Thyroid gland (tissue), 4 donors: ENCODE results near the gene BCAS3. TPM values are rescaled to one million over a fixed set of nuclear protein-coding genes. Genes with fewer than 3 reads are reported as not detected.

ENCODE experiments used
- DNase-seq, 2 donors: peaks; one replicate each; pipeline ENCODE4 v3.0.0-alpha.2; 2019
- H3K27ac ChIP-seq, 3 donors: fragments of 200-600 bp; sonication (generic); 1 replicate in 2 of 3; 2 replicates in 1 of 3; pipeline ENCODE4 v1.5.1; 2016 to 2019; ENCODE audit warnings: mild to moderate bottlenecking in 1 of 3, moderate library complexity in 1 of 3
- H3K27me3 ChIP-seq: fragments of 200-600 bp; sonication (generic); one replicate; pipeline ENCODE4 v1.5.1; 2019
- H3K36me3 ChIP-seq, 2 donors: fragments of 200-600 bp; sonication (generic); one replicate each; pipeline ENCODE4 v1.5.1; 2016 to 2019
- H3K4me1 ChIP-seq, 2 donors: fragments of 200-600 bp; sonication (generic); one replicate each; pipeline ENCODE4 v1.5.1; 2017 to 2019
- H3K4me3 ChIP-seq, 3 donors: fragments of 200-600 bp; sonication (generic); replicated peaks in 1 of 3; 1 replicate in 2 of 3; 2 replicates in 1 of 3; pipeline ENCODE4 v1.5.1; 2016; ENCODE audit warnings: mild to moderate bottlenecking in 1 of 3
- H3K9me3 ChIP-seq: fragments of 200-600 bp; sonication (generic); one replicate; pipeline ENCODE4 v1.5.1; 2017
- POLR2A ChIP-seq, 2 donors: fragments of 450-650 bp; IDR thresholded peaks; one replicate each; pipeline ENCODE4 v1.6.1; 2017; ENCODE audit warnings: antibody characterized with exemption in 2 of 2, mild to moderate bottlenecking in 2 of 2, moderate library complexity in 1 of 2
- WGBS, 2 donors: methylation state at CpG; one replicate each; pipeline ENCODE4 v1.1.5; 2017; 5-methylcytosine and 5-hydroxymethylcytosine counted together
- intact Hi-C: fragments of 100-400 bp; cut with DNase I; formaldehyde crosslinking; loops from one replicate; pipeline ENCODE4 v1.15.1; 2023
- total RNA-seq, 4 donors: library from RNA; depleted of rRNA; stranded (reverse); fragments of >200 nt; gene quantifications; one replicate each; pipeline ENCODE4 v1.2.3, GENCODE V29; 2016
- TF ChIP-seq, protein P1 (sequence below), 6 experiments: fragments of 200-600 bp in 3 of 6; fragments of 450-650 bp in 3 of 6; sonication (generic) in 3 of 6; IDR thresholded peaks; one replicate each; pipeline ENCODE4 v1.5.1; 2016 to 2019; ENCODE audit warnings: antibody characterized with exemption in 6 of 6, mild to moderate bottlenecking in 2 of 6, inconsistent platforms in 1 of 6, moderate library complexity in 1 of 6

The BCAS3 gene
- total RNA-seq, 4 donors from 2014 or later: 41.8 to 78.7 (median 51.6) TPM

GRCh38 chr17:60960398-60961065, 282.9 kb downstream of the BCAS3 start:
- no peak for DNase-seq
- Histone ChIP-seq H3K27me3 (no peaks in the 10 kb centered on the region), H3K4me1 (no peaks in the 10 kb centered on the region), H3K9me3 (no peaks in the 10 kb centered on the region), H3K36me3 (no peaks in the 10 kb centered on the region), H3K4me3 (no peak overlapping the region), H3K27ac (no peak overlapping the region)
- TF ChIP-seq, protein P1, sequence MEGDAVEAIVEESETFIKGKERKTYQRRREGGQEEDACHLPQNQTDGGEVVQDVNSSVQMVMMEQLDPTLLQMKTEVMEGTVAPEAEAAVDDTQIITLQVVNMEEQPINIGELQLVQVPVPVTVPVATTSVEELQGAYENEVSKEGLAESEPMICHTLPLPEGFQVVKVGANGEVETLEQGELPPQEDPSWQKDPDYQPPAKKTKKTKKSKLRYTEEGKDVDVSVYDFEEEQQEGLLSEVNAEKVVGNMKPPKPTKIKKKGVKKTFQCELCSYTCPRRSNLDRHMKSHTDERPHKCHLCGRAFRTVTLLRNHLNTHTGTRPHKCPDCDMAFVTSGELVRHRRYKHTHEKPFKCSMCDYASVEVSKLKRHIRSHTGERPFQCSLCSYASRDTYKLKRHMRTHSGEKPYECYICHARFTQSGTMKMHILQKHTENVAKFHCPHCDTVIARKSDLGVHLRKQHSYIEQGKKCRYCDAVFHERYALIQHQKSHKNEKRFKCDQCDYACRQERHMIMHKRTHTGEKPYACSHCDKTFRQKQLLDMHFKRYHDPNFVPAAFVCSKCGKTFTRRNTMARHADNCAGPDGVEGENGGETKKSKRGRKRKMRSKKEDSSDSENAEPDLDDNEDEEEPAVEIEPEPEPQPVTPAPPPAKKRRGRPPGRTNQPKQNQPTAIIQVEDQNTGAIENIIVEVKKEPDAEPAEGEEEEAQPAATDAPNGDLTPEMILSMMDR (IDR thresholded peaks at IDR 0.05): no peak
- WGBS, 2 donors: 95 to 97% methylated on average over 3 of the region's 3 CpGs
- intact Hi-C loops: no loop called here

DNA sequence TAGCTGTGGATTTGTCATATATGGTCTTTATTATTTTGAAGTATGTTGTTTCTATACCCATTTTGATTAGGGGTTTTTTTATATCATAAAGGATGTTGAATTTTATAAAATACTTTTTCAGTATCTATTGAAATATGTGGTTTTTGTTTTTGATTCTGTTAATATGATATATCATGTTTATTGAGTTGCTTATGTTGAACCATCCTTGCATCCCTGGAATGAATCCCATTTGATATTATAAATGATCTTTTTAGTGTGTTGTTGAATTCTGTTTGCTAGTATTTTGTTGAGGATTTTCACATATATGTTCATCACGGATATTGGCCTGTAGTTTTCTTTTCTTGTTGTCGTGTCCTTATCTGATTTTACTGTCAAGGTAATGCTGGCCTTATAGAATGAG, 286.5 kb downstream of the BCAS3 start:
- no peaks in the 10 kb centered on the region for H3K27me3 ChIP-seq
- 97 to 99% methylated on average over 2 of the region's 2 CpGs for WGBS, 2 donors
- intact Hi-C loops: no loop called here

DNA sequence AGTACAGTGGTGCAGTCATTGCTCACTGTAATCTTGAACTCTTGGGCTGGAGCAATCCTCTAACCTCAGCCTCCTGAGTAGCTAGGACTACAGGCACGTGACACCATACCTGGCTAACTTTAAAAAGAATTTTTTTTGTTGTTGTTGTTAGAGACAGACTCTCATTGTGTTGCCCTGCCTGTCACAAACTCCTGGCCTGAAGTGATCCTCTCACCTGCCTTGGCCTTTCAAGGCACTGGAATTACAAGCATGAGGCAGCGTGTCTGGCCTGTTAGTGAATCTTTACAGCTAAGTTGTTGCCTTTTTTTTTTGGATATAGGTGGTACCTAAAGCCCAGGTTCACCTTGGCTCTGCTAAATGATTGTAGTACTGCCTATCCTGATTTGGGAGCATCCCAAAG, 290.6 kb downstream of the BCAS3 start:
- Histone ChIP-seq H3K4me1 (no peaks in the 10 kb centered on the region), H3K9me3 (no peaks in the 10 kb centered on the region), H3K36me3 (no peaks in the 10 kb centered on the region), H3K27ac (no peak overlapping the region), H3K27me3 (no peaks in the 10 kb centered on the region), H3K4me3 (no peak overlapping the region)
- intact Hi-C loops: no loop called here
- no peak for DNase-seq
- TF ChIP-seq, protein P1 (IDR thresholded peaks at IDR 0.05): no peak
- TF ChIP-seq POLR2A (IDR thresholded peaks at IDR 0.05): no peak
- 98 to 100% methylated on average over 2 of the region's 2 CpGs for WGBS, 2 donors

More for the DNA sequence above, 286.5 kb downstream of the BCAS3 start:
- TF ChIP-seq, protein P1 (IDR thresholded peaks at IDR 0.05): no peak
- TF ChIP-seq POLR2A (IDR thresholded peaks at IDR 0.05): no peak
- no peaks in the 10 kb centered on the region for H3K4me1 ChIP-seq
- H3K9me3 ChIP-seq: no peaks in the 10 kb centered on the region
- H3K27ac ChIP-seq: no peak overlapping the region
- no peak overlapping the region for H3K4me3 ChIP-seq
- no peak for DNase-seq
- no peaks in the 10 kb centered on the region for H3K36me3 ChIP-seq

DNA sequence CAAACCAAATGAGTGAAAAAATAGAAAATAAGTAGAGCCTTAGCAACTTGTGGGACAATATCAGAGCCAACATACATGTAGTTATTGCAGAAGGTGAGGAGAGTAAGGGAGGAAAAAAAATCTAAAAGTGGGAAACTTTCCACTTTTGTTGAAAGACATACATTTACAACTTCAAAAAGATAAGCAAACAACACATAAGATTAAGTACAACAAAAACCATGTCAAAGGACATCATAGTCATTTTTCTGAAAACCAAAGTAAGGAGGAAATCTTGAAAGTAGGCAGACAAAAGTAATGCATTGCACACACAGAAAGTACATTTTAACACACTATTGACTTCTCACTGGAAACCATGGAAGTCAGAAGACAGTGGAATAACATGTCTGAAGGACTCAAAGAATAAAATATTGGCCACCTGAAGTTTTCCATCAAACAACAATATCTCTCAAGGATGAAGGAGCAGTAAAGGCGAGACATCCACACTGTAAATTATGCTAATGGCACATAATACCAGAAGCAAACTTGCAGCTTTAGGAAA, 291.9 kb downstream of the BCAS3 start:
- no peak for TF ChIP-seq POLR2A (IDR thresholded peaks at IDR 0.05)
- TF ChIP-seq, protein P1 (IDR thresholded peaks at IDR 0.05): no peak
- H3K4me3 ChIP-seq: no peak overlapping the region
- H3K4me1 ChIP-seq: no peaks in the 10 kb centered on the region
- no peaks in the 10 kb centered on the region for H3K27me3 ChIP-seq
- no peak for DNase-seq
- H3K36me3 ChIP-seq: no peaks in the 10 kb centered on the region
- intact Hi-C loops: no loop called here
- WGBS, 2 donors: 95 to 98% methylated on average over 1 of the region's 1 CpG
- H3K9me3 ChIP-seq: no peaks in the 10 kb centered on the region
- H3K27ac ChIP-seq: no peak overlapping the region

DNA sequence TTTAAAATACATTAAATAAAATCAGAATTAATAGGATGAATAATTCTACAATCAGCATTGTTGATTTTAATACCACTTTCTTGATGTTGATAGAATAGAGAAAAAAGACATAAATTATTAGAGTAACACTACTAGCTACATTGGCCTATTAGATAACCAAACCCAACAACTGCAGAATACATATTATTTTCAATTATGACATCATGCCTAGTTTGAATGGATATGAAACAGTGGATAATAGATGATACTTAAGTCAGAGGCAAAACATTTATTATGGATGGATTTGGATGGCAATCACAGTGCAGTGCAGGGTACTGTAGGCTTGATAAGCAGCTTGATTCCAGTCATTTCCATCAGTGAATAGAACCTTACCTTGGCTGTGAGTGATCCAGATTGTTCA, 293.1 kb downstream of the BCAS3 start:
- no peak overlapping the region for H3K27ac ChIP-seq
- H3K4me3 ChIP-seq: no peak overlapping the region
- no peaks in the 10 kb centered on the region for H3K36me3 ChIP-seq
- H3K9me3 ChIP-seq: no peaks in the 10 kb centered on the region
- H3K4me1 ChIP-seq: no peaks in the 10 kb centered on the region
- DNase-seq: no peak
- no peaks in the 10 kb centered on the region for H3K27me3 ChIP-seq
- intact Hi-C loops: no loop called here
- TF ChIP-seq, protein P1 (IDR thresholded peaks at IDR 0.05): no peak
- TF ChIP-seq POLR2A (IDR thresholded peaks at IDR 0.05): no peak
